Mesendoderm (in vitro differentiated cells): ENCODE data around the gene HOXB7. TPM values are rescaled to one million over a fixed set of nuclear protein-coding genes. Genes with fewer than 3 reads are reported as not detected.

Source experiments
- DNase-seq: peaks from one replicate; pipeline ENCODE4 v3.0.0; 2013
- H2AK5ac ChIP-seq: 2 replicates; pipeline ENCODE4 v1.6.1; 2013; ENCODE audit warnings: low read length, inconsistent platforms
- H2BK120ac ChIP-seq: 2 replicates; pipeline ENCODE4 v1.6.1; 2013; ENCODE audit warnings: low read depth, mild to moderate bottlenecking, low read length, moderate library complexity, mixed read lengths
- H2BK15ac ChIP-seq: replicated peaks from 2 replicates; pipeline ENCODE4 v1.6.1; 2013; ENCODE audit warnings: low read depth, mild to moderate bottlenecking, moderate library complexity
- H2BK5ac ChIP-seq: 2 replicates; pipeline ENCODE4 v1.6.1; 2013; ENCODE audit warnings: low read length, inconsistent platforms
- H3K18ac ChIP-seq: 2 replicates; pipeline ENCODE4 v1.6.1; 2013; ENCODE audit warnings: mild to moderate bottlenecking, low read length, mixed read lengths
- H3K23ac ChIP-seq: one replicate; pipeline ENCODE4 v1.6.1; 2013; ENCODE audit warnings: low read length
- H3K27ac ChIP-seq: 2 replicates; pipeline ENCODE4 v1.5.1; 2013; ENCODE audit warnings: low read depth, mild to moderate bottlenecking, inconsistent platforms, low read length, moderate library complexity
- H3K27me3 ChIP-seq: 2 replicates; pipeline ENCODE4 v1.6.1; 2013; ENCODE audit warnings: low read length, control low read depth, mild to moderate bottlenecking, inconsistent platforms; ENCODE audit not compliant: insufficient read depth, poor library complexity
- H3K36me3 ChIP-seq: 2 replicates; pipeline ENCODE4 v1.6.1; 2013; ENCODE audit warnings: low read length, inconsistent platforms; ENCODE audit not compliant: control insufficient read depth, insufficient read depth
- H3K4ac ChIP-seq: one replicate; pipeline ENCODE4 v1.6.1; 2013; ENCODE audit warnings: low read depth, mild to moderate bottlenecking, low read length, moderate library complexity
- H3K4me1 ChIP-seq: 2 replicates; pipeline ENCODE4 v1.6.1; 2013; ENCODE audit warnings: low read depth, low read length, inconsistent platforms; ENCODE audit not compliant: control insufficient read depth
- H3K4me2 ChIP-seq: 2 replicates; pipeline ENCODE4 v1.6.1; 2013; ENCODE audit warnings: low read length
- H3K4me3 ChIP-seq: 2 replicates; pipeline ENCODE4 v1.5.1; 2013; ENCODE audit warnings: mild to moderate bottlenecking, low read length
- H3K56ac ChIP-seq: one replicate; pipeline ENCODE4 v1.6.1; 2013; ENCODE audit warnings: low read length
- H3K79me1 ChIP-seq: 2 replicates; pipeline ENCODE4 v1.6.1; 2013; ENCODE audit warnings: low read length, inconsistent platforms
- H3K79me2 ChIP-seq: 2 replicates; pipeline ENCODE4 v1.6.1; 2013; ENCODE audit warnings: mild to moderate bottlenecking, low read length; ENCODE audit not compliant: control insufficient read depth, insufficient read depth
- H3K9ac ChIP-seq: 2 replicates; pipeline ENCODE4 v1.6.1; 2013; ENCODE audit warnings: low read length, inconsistent platforms
- H4K5ac ChIP-seq: one replicate; pipeline ENCODE4 v1.6.1; 2013; ENCODE audit warnings: low read length
- H4K8ac ChIP-seq: one replicate; pipeline ENCODE4 v1.6.1; 2013; ENCODE audit warnings: low read depth, mild to moderate bottlenecking, control low read depth, low read length, moderate library complexity
- WGBS: extraction: QIAGEN DNeasy Blood & Tissue Kit; methylation state at CpG from one replicate; pipeline ENCODE4 v1.1.7; 2013; ENCODE audit warnings: low lambda C conversion rate, missing lambda C conversion rate; ENCODE audit not compliant: insufficient coverage; ENCODE audit errors: extremely low coverage; 5-methylcytosine and 5-hydroxymethylcytosine counted together
- polyA plus RNA-seq, 2 experiments: library from polyadenylated mRNA; stranded (reverse); fragments of 200-250 nt; gene quantifications; one replicate each; pipeline ENCODE4 v1.2.3, GENCODE V29; 2013

HOXB7 gene
- not detected for polyA plus RNA-seq (2013, experiment 1 of 2)
- 0.04 TPM for polyA plus RNA-seq (2013, experiment 2 of 2)

DNA sequence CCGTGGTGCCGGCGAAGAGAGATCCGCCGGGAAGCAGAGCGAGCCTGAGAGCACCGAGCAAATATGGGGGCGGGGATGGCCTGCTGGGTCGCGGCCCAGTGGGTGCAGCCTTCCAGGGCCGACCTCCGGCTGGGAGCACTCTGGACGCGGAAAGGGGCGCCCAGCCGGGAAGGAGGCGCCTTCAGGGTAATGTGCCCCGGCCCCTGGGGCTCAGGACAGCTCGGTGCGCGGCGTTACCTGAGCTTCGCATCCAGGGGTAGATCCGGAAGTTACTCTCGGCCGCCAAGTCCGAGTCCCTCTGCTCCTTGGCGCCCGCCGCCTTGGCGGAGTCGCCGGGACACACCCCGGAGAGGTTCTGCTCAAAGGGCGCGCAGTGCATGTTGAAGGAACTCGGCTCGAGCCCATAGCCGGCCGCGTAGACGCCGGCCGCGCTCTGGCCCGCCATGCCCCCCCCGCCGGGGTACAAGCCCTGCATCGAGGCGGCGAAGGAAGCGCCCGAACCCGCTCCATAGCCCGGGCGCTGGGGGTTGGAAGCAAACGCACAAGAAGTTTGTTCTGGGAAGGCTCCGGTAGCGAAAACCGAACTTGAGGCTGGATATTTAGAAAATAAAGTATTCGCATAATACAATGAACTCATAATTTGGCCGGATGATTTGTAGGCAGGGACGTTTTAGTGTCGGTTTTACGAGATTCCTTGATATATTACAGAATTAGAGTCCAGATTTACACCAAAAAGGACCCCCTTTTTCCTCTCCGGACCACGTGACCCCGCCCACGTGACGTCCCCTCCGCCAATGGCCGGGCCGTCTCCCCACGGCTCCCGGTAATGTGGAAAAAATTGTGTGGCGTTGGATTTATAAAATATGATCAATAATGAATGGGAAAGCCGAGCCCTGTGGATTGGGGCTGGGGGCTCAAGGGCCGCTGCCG, at the start of gene HOXB7:
Gene HOXB7, minus strand, starts transcription at position 736 of the 930 bp plus-strand sequence. Its CDS starts 99 bp downstream, at position 637.
- Histone ChIP-seq H3K4ac (no peak within 1 kb of the TSS), H3K27me3 (peaks cover 86% of the 10 kb centered on the region), H3K4me3 (no peak within 1 kb of the TSS), H3K23ac (no peak within 1 kb of the TSS), H2BK15ac (no peak within 1 kb of the TSS), H2BK120ac (no peak within 1 kb of the TSS), H3K27ac (no peak within 1 kb of the TSS), H2AK5ac (no peak within 1 kb of the TSS), H3K79me2 (no peaks in the 10 kb centered on the region), H3K4me2 (peak within 1 kb of the TSS; percentile 52), H4K5ac (no peak within 1 kb of the TSS), H3K4me1 (no peaks in the 10 kb centered on the region), H3K18ac (no peak within 1 kb of the TSS), H3K36me3 (no peaks in the 10 kb centered on the region), H3K56ac (peak within 1 kb of the TSS; percentile 67), H3K79me1 (no peaks in the 10 kb centered on the region), H2BK5ac (no peak within 1 kb of the TSS), H3K9ac (peak within 1 kb of the TSS; percentile 29), H4K8ac (no peak within 1 kb of the TSS)
- DNase-seq, result no peak
- WGBS, result no CpG with 5 or more reads among the region's 79 CpGs

DNA sequence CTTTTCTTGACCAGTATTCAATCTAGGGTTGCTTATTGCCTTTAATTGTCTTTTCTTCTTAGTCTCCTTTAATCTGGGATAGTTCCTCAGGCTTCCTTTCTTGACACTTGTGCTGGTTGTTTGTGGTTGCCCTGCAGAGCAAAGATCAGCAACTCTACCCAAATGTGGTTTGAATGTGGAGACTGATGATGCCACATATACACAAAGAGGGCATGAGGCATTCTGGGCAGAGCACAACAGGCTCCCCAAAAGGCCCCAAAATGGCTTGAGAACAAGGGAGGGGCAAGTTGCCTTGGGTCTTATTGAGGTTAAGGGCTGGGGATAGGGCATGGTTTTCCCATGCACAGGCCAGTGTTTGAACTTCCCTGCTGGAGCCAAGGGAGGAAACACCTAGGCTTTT, 45.1 kb upstream of the HOXB7 start:
- Histone ChIP-seq H3K27me3 (no peaks in the 10 kb centered on the region), H3K9ac (no peak overlapping the region), H3K79me1 (no peaks in the 10 kb centered on the region), H4K8ac (no peak overlapping the region), H3K18ac (no peak overlapping the region), H3K27ac (no peak overlapping the region), H3K4ac (no peak overlapping the region), H3K36me3 (no peaks in the 10 kb centered on the region), H2AK5ac (no peak overlapping the region), H2BK15ac (no peak overlapping the region), H2BK5ac (no peak overlapping the region), H3K56ac (no peak overlapping the region), H3K79me2 (no peaks in the 10 kb centered on the region), H3K4me3 (no peak overlapping the region), H4K5ac (no peak overlapping the region), H3K4me2 (no peak overlapping the region), H3K4me1 (no peaks in the 10 kb centered on the region), H2BK120ac (no peak overlapping the region), H3K23ac (no peak overlapping the region)
- DNase-seq, result no peak

DNA sequence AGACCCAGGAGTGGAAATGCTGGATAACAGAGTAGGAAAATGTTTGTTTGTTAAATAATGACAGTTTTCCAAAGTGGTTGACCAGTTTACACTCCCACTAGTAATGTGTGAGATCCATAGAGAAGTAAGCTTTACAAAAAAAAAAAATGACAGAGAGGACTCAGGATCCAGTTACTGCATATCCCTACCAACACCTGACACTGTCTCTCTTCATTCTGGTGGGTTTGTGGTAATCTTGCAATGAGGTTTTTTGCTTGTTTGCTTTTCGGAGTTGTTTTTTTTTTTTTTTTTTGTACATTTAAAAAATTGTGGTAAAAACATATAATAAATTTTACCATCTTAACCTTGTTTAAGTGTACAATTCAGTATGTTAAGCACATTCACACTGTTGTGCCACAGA, 38.9 kb upstream of the HOXB7 start:
- Histone ChIP-seq H3K18ac (no peak overlapping the region), H3K56ac (no peak overlapping the region), H3K27me3 (peaks cover 10% of the 10 kb centered on the region), H3K27ac (no peak overlapping the region), H4K5ac (no peak overlapping the region), H3K4me2 (no peak overlapping the region), H2BK5ac (no peak overlapping the region), H2BK120ac (no peak overlapping the region), H3K4ac (no peak overlapping the region), H3K4me3 (no peak overlapping the region), H3K79me1 (no peaks in the 10 kb centered on the region), H3K36me3 (no peaks in the 10 kb centered on the region), H3K4me1 (no peaks in the 10 kb centered on the region), H3K23ac (no peak overlapping the region), H3K9ac (no peak overlapping the region), H4K8ac (no peak overlapping the region), H2BK15ac (no peak overlapping the region), H2AK5ac (no peak overlapping the region), H3K79me2 (no peaks in the 10 kb centered on the region)
- no peak for DNase-seq
- no CpG with 5 or more reads among the region's 1 CpG for WGBS

DNA sequence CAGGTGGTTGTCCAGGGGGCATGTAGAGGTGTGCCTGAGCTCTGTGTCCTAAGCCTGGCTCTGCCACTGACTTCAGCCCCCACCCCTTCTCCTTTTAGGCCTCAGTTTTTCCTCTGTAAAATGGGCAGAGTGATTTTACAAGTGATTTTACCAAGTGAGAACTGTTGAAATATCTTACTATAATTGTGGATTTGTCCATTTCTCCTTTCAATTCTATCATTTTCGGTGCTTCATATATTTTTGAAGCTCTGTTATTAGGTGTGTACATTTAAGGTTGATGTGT, 37.1 kb upstream of the HOXB7 start:
- no peak overlapping the region for H3K9ac ChIP-seq
- WGBS, result no CpG with 5 or more reads among the region's 1 CpG
- H3K27me3 ChIP-seq, result peaks cover 25% of the 10 kb centered on the region
- DNase-seq, result no peak
- H3K36me3 ChIP-seq, result no peaks in the 10 kb centered on the region
- H3K4ac ChIP-seq, result no peak overlapping the region
- H3K79me1 ChIP-seq, result no peaks in the 10 kb centered on the region
- H3K23ac ChIP-seq, result no peak overlapping the region
- no peak overlapping the region for H2AK5ac ChIP-seq
- no peak overlapping the region for H2BK120ac ChIP-seq
- no peak overlapping the region for H2BK15ac ChIP-seq
- H4K5ac ChIP-seq, result no peak overlapping the region
- H3K79me2 ChIP-seq, result peaks cover 1% of the 10 kb centered on the region
- no peak overlapping the region for H3K4me2 ChIP-seq
- no peak overlapping the region for H3K18ac ChIP-seq
- no peak overlapping the region for H4K8ac ChIP-seq
- no peak overlapping the region for H2BK5ac ChIP-seq
- H3K27ac ChIP-seq, result no peak overlapping the region
- peak overlapping the region; percentile 68 for H3K56ac ChIP-seq
- H3K4me1 ChIP-seq, result peaks cover 2% of the 10 kb centered on the region
- no peak overlapping the region for H3K4me3 ChIP-seq

DNA sequence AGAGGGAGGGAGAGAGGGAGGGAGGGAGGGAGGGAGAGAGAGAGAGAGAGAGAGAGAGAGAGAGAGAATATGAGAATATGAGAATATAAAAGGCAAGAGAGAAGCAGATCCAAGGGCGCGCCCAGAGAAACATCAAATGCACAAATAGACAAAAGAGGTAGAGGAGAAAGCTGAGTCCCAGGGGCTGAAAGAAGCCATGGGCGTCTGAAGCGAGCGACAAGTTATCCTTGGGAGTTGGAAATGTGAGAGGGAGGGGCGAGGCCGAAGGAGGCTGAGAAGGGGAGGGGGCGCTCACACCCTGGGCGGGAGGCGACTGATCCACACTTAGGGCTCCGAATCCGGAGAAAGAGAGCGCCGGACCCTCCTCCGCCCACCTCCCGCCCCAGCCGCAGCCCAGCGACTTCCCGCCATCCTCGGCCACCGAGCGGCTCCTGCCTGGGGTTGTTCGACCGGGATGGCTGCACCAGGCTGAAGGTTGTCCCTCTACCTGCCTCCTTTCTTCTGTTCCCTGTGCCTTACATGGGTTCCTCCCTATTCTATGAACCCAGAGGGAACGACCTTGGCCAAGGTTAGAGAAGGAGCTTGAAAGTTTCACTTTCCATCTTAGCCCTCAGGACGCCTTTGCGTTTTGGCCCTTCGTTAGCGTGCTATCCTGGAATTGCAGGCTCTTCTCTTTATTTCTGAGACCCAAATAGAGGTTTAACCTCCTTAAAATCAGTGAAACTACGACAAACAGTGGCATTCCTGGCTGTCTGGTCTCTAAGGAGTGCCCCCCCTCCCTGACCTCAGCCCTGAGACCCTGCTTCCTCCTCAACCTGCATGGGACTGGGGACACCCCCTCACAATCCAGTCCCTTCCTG, 36.5 kb upstream of the HOXB7 start:
- Histone ChIP-seq H2BK5ac (no peak overlapping the region), H2AK5ac (no peak overlapping the region), H3K36me3 (no peaks in the 10 kb centered on the region), H3K56ac (peak overlapping the region; percentile 68), H3K4me2 (peak overlapping the region; percentile 19), H2BK15ac (no peak overlapping the region), H4K8ac (no peak overlapping the region), H3K9ac (peak overlapping the region; percentile 9), H3K27me3 (peaks cover 29% of the 10 kb centered on the region), H3K23ac (no peak overlapping the region), H3K4ac (no peak overlapping the region), H4K5ac (no peak overlapping the region), H2BK120ac (no peak overlapping the region), H3K4me3 (peak overlapping the region; percentile 15), H3K79me2 (peaks cover 1% of the 10 kb centered on the region), H3K4me1 (peaks cover 2% of the 10 kb centered on the region), H3K79me1 (no peaks in the 10 kb centered on the region), H3K18ac (no peak overlapping the region), H3K27ac (peak overlapping the region; percentile 81)
- no CpG with 5 or more reads among the region's 30 CpGs for WGBS
- peak; percentile 90 for DNase-seq
